Measurements from ENCODE around the gene CACNA1S. TPM values are rescaled to one million over a fixed set of nuclear protein-coding genes. Genes with fewer than 3 reads are reported as not detected.

The CACNA1S gene
- total RNA-seq, 1 experiment from 2014 or later = not detected

- Histone ChIP-seq H2BK20ac (ENCODE audit: low read depth, low read length, poor library complexity, severe bottlenecking) (no peak overlapping the region), H3K79me1 (ENCODE audit: insufficient read depth, low read depth, low read length, poor library complexity, severe bottlenecking) (no peaks in the 10 kb centered on the region), H3K4ac (ENCODE audit: low read depth, low read length) (no peak overlapping the region), H4K91ac (ENCODE audit: insufficient read length, low read depth, low read length) (no peak overlapping the region), H2AFZ (ENCODE audit: low read length) (no peak overlapping the region), H3K4me2 (ENCODE audit: insufficient read depth, insufficient read length, low read length) (no peak overlapping the region), H2BK12ac (ENCODE audit: insufficient read length, low read depth, low read length) (no peak overlapping the region), H2BK15ac (ENCODE audit: low read depth, low read length) (no peak overlapping the region), H3K23ac (ENCODE audit: insufficient read length, low read depth, low read length) (no peak overlapping the region), H3K18ac (ENCODE audit: insufficient read length, low read depth, low read length) (no peak overlapping the region), H3K79me2 (ENCODE audit: insufficient read depth, low read length) (no peaks in the 10 kb centered on the region), H2BK5ac (ENCODE audit: insufficient read length, low read length) (no peak overlapping the region), H3K4me1 (ENCODE audit: insufficient read depth, low read length) (peaks cover 5% of the 10 kb centered on the region; the same call in 1 of the 2 replicates), H3K23me2 (ENCODE audit: insufficient read length, low read depth, low read length, poor library complexity, severe bottlenecking) (no peaks in the 10 kb centered on the region), H4K5ac (ENCODE audit: insufficient read length, low read depth, low read length) (no peak overlapping the region), H3K9me3 (ENCODE audit: control insufficient read depth, low read depth, low read length) (no peaks in the 10 kb centered on the region), H4K8ac (replicated peaks; ENCODE audit: insufficient read length, low read depth, low read length) (no peak overlapping the region), H2BK120ac (ENCODE audit: low read depth, low read length, poor library complexity, severe bottlenecking) (no peak overlapping the region), H3K56ac (ENCODE audit: insufficient read length, low read depth, low read length) (no peak overlapping the region), H3K9ac (ENCODE audit: extremely low read depth, insufficient read length, low read length) (no peak overlapping the region), H4K20me1 (ENCODE audit: control insufficient read depth, insufficient read depth, insufficient read length) (no peaks in the 10 kb centered on the region), H3K27ac (ENCODE audit: insufficient read length, low read depth, low read length) (no peak overlapping the region), H3T11ph (ENCODE audit: low read length) (no peak overlapping the region), H3K14ac (ENCODE audit: insufficient read depth, low read length) (no peak overlapping the region), H3K27me3 (ENCODE audit: insufficient read depth, low read length) (no peaks in the 10 kb centered on the region), H2AK5ac (ENCODE audit: insufficient read length, low read length) (no peak overlapping the region)
- Mint-ChIP-seq H3K27ac (0 out of 7 replicates have a peak overlapping the region, but pooled peaks of 1 of the 3 experiments have one; percentile 48), H3K4me1 (peaks cover 21 to 36% of the 10 kb centered on the region in 2 experiments), H3K4me3 (no peak overlapping the region), H3K36me3 (ENCODE audit: insufficient read depth in 1 of 3, low read depth in 3 of 3) (no peaks in the 10 kb centered on the region), H3K27me3 (ENCODE audit: low read depth) (peaks cover 1% of the 10 kb centered on the region), H3K9me3 (no peaks in the 10 kb centered on the region)
- WGBS (ENCODE audit: extremely low coverage, insufficient read length, low lambda C conversion rate) = no CpG with 5 or more reads among the region's 12 CpGs
- no peak for TF ChIP-seq CTCF (conservative IDR thresholded peaks at IDR 0.05)
- no peak for DNase-seq
Measured at GRCh38 chr1:201061886-201062285, 50.3 kb downstream of the CACNA1S start.

All from H9 (cell line).